Vagina (tissue), 2 donors: ENCODE measurements around the gene MMP11.

Experiments
- POLR2A ChIP-seq, 2 donors: fragments of 450-650 bp; IDR thresholded peaks; one replicate each; pipeline ENCODE4 v1.6.1; 2017; ENCODE audit warnings: antibody characterized with exemption in 2 of 2, mild to moderate bottlenecking in 2 of 2, moderate library complexity in 2 of 2
- POLR2AphosphoS5 ChIP-seq, 2 donors: sonication (generic); formaldehyde crosslinking; IDR thresholded peaks; one replicate each; pipeline ENCODE4 v1.9.0; 2017; ENCODE audit warnings: antibody characterized with exemption in 2 of 2, mild to moderate bottlenecking in 2 of 2, low read depth in 1 of 2; ENCODE audit not compliant: insufficient read depth in 1 of 2
- TF ChIP-seq, protein P1 (sequence below), 3 experiments: fragments of 450-650 bp in 2 of 3; fragments of 200-600 bp in 1 of 3; sonication (generic) in 1 of 3; IDR thresholded peaks; one replicate each; pipeline ENCODE4 v1.5.1; 2017 to 2019; ENCODE audit warnings: antibody characterized with exemption in 3 of 3, mild to moderate bottlenecking in 2 of 3, moderate library complexity in 2 of 3

DNA sequence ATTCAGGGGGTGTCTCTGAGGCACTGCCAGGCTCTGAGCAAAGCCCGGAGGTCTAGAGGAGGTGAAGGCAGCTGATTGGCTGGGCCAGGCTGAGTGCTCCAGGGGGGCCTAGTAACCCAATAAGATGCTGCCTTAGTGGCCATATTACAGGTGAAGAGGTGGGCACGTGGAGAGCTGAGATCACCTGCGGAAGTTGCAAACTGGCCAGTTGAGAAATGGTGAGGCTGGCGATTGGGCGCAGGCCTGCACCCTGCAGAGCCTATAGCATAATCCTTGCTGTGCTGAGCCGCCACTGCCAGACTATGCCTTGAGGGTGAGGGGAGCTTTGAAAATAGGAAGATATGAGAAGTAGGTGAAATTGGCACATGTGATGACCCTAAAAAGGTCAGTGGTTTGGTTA lies 44.5 kb downstream of the MMP11 start:
- TF ChIP-seq, protein P1, sequence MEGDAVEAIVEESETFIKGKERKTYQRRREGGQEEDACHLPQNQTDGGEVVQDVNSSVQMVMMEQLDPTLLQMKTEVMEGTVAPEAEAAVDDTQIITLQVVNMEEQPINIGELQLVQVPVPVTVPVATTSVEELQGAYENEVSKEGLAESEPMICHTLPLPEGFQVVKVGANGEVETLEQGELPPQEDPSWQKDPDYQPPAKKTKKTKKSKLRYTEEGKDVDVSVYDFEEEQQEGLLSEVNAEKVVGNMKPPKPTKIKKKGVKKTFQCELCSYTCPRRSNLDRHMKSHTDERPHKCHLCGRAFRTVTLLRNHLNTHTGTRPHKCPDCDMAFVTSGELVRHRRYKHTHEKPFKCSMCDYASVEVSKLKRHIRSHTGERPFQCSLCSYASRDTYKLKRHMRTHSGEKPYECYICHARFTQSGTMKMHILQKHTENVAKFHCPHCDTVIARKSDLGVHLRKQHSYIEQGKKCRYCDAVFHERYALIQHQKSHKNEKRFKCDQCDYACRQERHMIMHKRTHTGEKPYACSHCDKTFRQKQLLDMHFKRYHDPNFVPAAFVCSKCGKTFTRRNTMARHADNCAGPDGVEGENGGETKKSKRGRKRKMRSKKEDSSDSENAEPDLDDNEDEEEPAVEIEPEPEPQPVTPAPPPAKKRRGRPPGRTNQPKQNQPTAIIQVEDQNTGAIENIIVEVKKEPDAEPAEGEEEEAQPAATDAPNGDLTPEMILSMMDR (IDR thresholded peaks at IDR 0.05): no peak
- TF ChIP-seq POLR2A (IDR thresholded peaks at IDR 0.05): no peak
- TF ChIP-seq POLR2AphosphoS5 (IDR thresholded peaks at IDR 0.05; ENCODE audit: insufficient read depth in 1 of 2, low read depth in 1 of 2): no peak
